DMS153 treated with DMSO at 0.1 percent for 48 hours (cell line): ENCODE data around the gene RUVBL2.

Experiments used
- DNase-seq: peaks from one replicate; lab custom pipeline; 2025; ENCODE audit not compliant: unreplicated experiment; lab: John Stamatoyannopoulos, UW

The RUVBL2 gene

DNA sequence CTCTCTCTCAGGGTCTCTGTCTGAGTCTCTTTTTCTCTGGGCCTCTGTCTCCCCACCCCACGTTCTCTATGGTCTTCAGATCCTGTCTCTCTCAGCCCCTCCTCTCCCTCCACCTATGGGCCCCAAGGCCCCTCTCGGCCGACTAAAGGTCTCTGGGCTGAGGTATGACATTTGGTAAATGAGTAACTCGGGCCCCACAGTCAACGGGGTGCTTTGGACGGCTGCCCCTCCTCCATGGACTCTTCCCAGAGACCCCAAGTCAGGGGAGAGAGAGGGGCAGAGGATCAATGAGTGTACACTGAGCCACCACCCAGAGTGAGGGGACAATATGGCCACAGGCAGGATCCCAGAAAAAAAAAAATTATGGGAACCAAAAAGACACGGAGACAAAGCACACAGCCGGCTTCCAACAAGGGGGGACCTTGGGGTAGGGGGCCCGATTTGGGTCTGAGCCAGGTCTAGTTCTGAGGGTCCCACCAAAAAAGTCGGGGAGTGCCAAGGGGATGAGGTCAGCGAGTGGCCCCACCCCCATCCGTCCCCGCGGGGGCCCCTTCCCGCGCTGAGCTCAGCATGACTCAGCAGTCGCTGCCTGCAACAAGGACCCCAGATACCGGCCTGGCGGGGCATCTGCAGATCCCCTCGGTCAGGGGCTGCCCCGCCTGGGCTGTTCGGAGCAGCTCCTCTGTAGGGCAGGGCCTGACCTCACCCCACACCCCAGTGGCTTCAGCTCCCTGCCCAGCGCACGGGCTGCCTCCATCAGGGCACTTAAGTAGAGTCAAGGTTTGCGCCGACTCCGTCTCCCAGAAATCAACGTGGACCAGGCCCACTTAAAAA is 30.1 kb upstream of the RUVBL2 start:
- DNase-seq, result peak; percentile 53

- DNase-seq, result no peak
These were observed 29.3 kb upstream of the RUVBL2 start for GRCh38 chr19:48964205-48965039.

DNA sequence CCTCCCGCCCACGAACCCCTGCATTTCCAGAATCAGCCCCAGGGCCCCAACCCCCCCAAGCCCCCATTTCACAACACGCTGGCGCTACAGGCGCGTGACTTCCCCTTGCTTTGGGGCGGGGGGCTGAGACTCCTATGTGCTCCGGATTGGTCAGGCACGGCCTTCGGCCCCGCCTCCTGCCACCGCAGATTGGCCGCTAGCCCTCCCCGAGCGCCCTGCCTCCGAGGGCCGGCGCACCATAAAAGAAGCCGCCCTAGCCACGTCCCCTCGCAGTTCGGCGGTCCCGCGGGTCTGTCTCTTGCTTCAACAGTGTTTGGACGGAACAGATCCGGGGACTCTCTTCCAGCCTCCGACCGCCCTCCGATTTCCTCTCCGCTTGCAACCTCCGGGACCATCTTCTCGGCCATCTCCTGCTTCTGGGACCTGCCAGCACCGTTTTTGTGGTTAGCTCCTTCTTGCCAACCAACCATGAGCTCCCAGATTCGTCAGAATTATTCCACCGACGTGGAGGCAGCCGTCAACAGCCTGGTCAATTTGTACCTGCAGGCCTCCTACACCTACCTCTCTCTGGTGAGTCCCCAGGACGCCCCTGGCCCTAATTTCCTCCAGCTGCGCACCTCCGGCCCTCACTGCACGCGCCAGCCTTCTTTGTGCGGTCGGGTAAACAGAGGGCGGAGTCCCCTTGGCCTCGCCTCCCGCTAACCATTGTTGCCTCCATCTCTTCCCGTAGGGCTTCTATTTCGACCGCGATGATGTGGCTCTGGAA is 28.5 kb upstream of the RUVBL2 start, which contains the start of gene FTL:
FTL (plus strand) TSS at position 270 of the 766 bp plus-strand sequence; CDS start at position 469, 199 bp downstream.
- peak; percentile 90 for DNase-seq

DNA sequence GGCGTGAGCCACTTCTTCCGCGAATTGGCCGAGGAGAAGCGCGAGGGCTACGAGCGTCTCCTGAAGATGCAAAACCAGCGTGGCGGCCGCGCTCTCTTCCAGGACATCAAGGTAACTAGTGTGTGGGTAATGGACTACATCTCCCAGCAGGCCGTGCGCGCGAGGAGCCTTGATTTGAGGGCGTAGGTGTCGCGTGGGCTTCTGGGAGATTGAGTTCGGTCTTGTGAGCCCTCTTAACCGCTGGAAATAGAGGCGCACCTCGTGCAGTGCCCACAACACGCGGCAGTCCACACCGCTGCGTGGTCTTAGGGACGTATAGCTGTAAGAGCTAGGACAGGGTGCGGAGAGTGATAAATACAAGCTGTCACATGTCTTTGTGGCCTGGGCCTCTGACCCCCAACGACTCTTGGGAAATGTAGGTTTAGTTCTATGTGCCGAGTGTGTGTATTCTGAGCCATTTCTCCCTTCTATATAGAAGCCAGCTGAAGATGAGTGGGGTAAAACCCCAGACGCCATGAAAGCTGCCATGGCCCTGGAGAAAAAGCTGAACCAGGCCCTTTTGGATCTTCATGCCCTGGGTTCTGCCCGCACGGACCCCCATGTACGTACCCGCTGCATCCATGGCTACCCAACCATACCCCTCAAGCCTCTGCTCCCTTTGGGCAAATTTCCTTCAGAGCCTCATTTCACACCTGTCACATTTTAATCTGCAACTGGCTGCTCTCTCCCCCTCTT is 27.7 kb upstream of the RUVBL2 start:
- peak; percentile 79 for DNase-seq

- no peak for DNase-seq
These were observed 26.9 kb upstream of the RUVBL2 start for GRCh38 chr19:48966541-48967345.

DNA sequence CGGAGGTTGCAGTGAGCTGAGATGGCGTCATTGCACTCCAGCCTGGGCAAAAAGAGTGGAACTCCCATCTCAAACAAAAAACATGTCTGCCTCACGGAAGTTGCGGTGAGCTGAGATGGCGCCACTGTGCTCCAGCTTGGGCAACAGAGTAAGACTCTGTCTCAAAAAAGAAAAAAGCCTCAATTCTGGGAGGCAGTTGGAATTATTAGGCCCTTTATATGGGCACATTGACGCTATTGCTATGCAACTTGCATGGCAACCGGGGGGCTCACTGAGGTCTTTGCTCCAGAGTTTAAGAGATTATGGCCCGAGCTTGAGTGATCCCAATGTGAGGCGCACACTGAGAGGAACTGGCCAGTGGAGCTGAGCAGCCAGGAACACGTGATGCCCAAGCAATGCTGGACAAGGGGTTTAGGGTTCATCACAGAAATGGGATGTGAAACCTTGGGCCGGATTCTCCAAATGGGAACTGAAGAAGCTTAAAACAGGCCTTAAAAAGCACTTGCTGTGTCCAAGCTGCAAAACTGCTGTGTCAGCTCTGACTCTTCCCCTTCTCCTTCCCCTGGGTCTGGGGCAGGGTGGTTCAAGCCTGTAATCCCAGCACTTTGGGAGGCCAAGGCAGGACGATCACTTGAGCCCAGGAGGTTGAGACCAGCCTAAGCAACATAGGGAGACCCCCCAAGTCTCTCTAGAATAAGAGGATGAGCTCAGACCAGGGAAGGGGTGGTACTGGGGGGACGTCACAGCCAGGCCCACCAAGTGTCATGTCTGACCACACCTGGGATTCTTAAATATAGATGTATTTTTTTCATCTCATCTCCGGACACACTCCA is 26.1 kb upstream of the RUVBL2 start:
- no peak for DNase-seq

- DNase-seq, result no peak
These were observed 25.5 kb upstream of the RUVBL2 start for GRCh38 chr19:48968179-48968661.

DNA sequence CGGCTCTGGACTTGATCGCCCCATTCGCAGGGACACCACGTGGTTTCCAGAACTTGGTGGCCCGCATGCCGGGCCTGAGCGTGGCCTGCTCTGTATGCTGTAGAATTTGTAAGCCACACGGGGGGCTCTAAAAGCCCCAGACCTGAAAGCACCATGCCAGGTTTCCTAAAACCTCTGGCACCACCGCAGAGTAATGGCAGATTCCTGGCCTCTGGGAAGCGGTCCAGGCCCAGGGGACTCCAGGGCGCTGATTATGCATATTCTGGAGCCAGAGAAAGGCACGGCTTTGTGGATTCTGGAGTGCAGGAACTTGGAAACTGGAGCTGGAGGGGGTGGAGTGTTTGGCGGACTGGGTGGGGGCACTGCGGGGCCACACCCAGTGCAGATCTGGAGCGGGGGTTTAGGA is 24.9 kb upstream of the RUVBL2 start:
- DNase-seq, result no peak

DNA sequence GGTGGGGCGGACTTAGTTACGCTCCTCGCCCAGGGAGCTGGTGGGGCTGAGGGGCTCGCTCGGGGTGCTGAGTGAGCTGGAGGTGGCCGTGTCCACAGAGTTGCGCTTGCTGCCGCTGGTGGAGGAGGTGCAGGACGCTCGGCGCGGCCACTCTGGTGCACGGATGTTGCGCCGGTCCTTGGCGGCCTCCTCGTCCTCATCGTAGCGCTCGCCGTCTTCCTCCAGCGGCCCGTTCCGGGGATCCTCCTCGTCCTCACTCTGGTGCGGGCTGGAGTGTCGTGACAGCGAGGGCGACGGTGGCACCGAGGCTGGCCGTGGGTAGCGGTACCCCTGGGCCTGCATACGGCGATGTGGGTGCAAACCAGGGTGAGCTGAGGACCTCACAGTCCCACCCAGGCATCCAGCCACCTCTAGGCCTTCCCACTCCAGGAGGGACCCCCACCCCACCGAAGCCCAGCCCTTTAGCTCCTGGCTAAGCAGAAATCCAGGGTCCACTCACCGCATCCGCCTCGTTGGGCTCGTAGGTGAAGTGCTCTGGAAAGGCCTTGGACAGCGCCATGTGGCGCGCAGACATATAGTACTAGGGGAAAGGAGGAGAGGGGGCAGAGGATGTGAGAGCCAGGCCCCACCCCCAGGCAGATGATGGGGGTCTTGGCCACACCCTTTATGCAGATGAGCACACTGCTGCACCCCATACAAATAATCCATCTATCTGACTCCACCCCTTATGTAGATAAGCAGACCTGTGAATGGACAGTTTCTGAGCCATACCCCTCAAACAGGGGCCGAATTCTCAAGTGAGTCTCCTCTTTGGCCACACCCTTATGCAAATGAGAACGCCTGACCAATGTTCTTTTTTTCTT is 24.2 kb upstream of the RUVBL2 start:
- no peak for DNase-seq

- no peak for DNase-seq
These were observed 23.4 kb upstream of the RUVBL2 start for GRCh38 chr19:48970139-48970766.

DNA sequence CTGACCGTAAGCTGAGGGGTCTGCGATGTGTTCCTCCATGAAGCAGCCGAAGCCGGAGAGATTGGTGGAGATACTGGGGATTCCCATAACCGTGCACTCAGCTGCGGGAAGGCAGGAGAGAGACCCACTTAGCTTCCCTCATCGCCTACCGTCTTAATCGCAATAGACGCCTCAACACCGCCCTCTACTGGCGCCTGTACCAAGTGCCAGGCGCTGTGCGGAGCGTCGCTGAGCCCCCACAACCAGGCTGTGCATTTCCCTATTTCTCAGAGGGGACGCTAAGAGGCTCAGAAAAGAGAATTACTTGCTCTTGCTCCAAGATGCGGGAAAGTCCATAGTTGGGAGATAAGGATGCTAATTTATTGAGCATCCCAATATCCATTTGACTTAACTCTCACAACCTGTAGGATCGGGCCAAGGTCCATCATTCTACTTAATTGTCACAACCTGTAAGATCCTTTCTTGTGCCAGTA is 22.7 kb upstream of the RUVBL2 start:
- peak; percentile 64 for DNase-seq

- DNase-seq, result peak; percentile 13
These were observed 17.5 kb upstream of the RUVBL2 start for GRCh38 chr19:48975947-48976847.

DNA sequence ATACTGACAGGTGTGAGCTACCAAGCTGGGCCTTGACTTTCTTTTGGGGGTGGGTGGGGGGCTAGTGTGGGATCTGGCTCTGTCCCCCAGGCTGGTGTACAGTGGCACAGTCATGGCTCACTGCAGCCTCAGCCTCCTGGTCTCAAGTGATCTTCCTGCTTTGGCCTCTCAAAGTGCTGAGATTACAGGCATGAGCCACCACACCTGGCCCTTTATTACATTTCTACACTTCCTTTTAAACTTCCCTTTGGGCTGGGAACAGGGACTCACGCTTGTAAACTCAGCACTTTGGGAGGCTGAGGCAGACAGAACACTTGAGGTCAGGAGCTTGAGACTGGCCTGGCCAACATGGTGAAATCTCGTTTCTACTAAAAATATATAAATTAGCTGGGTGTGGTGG is 16.6 kb upstream of the RUVBL2 start:
- DNase-seq, result no peak

GRCh38 chr19:48982280-48982679 is 11.4 kb upstream of the RUVBL2 start:
- DNase-seq, result no peak

DNA sequence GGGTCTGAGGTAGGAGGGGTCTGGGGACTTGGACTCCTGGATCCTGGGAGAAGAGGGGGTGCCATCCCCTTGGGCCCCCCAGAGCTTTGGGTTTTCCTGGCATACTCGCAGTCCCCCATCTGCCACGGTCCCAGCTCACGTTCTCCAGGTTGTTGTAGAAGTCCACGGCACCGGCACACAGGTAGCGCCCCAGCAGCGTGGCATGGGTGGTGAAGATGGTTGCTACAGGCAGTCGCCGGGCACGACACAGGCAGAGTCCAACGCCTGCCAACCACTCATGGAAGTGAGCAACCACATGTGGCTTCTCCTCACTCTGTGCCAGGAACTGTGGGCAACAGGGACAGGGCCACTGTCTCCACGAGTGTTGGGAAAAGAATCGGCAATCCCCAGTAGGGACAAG is 8.0 kb upstream of the RUVBL2 start:
- no peak for DNase-seq

- DNase-seq, result no peak
These were observed 7.5 kb upstream of the RUVBL2 start for GRCh38 chr19:48986211-48986610.
